ENCODE data around the gene KIAA0513. TPM values are rescaled to one million over a fixed set of nuclear protein-coding genes. Genes with fewer than 3 reads are reported as not detected.

Gene KIAA0513
- polyA plus RNA-seq, 1 donor (not counting 4 experiments of a cell fraction or from before 2014, with no cell fraction given) = 3.3 TPM

- FAIRE-seq (no peak), DNase-seq (ENCODE audit: low read depth, low spot score) (no peak)
- peak overlapping the region; percentile 96 for H2AFZ ChIP-seq (ENCODE audit: control insufficient read depth, low read length)
- peaks cover 12% of the 10 kb centered on the region for H3K4me1 ChIP-seq (ENCODE audit: control insufficient read depth, extremely low read depth, insufficient read depth, low read length)
- dilution Hi-C loops (cut with MboI; ENCODE audit: extremely low pct_ligation_motif_present, low sequenced_read_pairs) = no loop called here
- no peaks in the 10 kb centered on the region for H3K9me1 ChIP-seq (ENCODE audit: control insufficient read depth, extremely low read depth, insufficient read depth, low read length)
- peaks cover 0 to 2% of the 10 kb centered on the region in 2 experiments for H3K36me3 ChIP-seq (ENCODE audit: control insufficient read depth in 2 of 2, extremely low read depth in 1 of 2, insufficient read depth in 2 of 2, low read length in 2 of 2)
- TF ChIP-seq EZH2 (IDR thresholded peaks at IDR 0.05; ENCODE audit: low read length) (no peak), CTCF (optimal IDR thresholded peaks at IDR 0.05 in 1 of 3, IDR thresholded peaks at IDR 0.05 in 1 of 3, conservative IDR thresholded peaks at IDR 0.05 in 1 of 3; ENCODE audit: extremely low read depth in 1 of 3, insufficient read depth in 2 of 3, low read length in 3 of 3) (no peak)
- H3K9ac ChIP-seq (ENCODE audit: control insufficient read depth, extremely low read depth, insufficient read depth, low read length) = peak overlapping the region; percentile 91
- H4K20me1 ChIP-seq (ENCODE audit: control insufficient read depth, extremely low read depth, insufficient read depth, low read length) = no peaks in the 10 kb centered on the region
- H3K9me3 ChIP-seq (ENCODE audit: control insufficient read depth, low read depth, low read length) = no peaks in the 10 kb centered on the region
- peak overlapping the region; percentile 77 for H3K4me2 ChIP-seq (ENCODE audit: control insufficient read depth, extremely low read depth, insufficient read depth, low read depth, low read length)
- H3K79me2 ChIP-seq (ENCODE audit: control insufficient read depth, insufficient read depth, low read length) = peaks cover 42% of the 10 kb centered on the region
- H3K27ac ChIP-seq (ENCODE audit: control insufficient read depth, insufficient read depth, low read length) = peak overlapping the region; percentile 92
- no peaks in the 10 kb centered on the region for H3K27me3 ChIP-seq (ENCODE audit: control insufficient read depth, extremely low read depth, insufficient read depth, low read length)
- peak overlapping the region; percentile 85 to 98 (median 91) for H3K4me3 ChIP-seq (ENCODE audit: control insufficient read depth in 2 of 3, extremely low read depth in 1 of 3, insufficient read depth in 2 of 3, low read depth in 1 of 3, low read length in 3 of 3)
Measured at GRCh38 chr16:85011846-85012284, 15.7 kb upstream of the KIAA0513 start.

GRCh38 chr16:85014311-85014710 lies 13.3 kb upstream of the KIAA0513 start:
- Histone ChIP-seq H3K9ac (ENCODE audit: control insufficient read depth, extremely low read depth, insufficient read depth, low read length) (no peak overlapping the region), H3K4me3 (ENCODE audit: control insufficient read depth in 2 of 3, extremely low read depth in 1 of 3, insufficient read depth in 2 of 3, low read depth in 1 of 3, low read length in 3 of 3) (no peak overlapping the region), H3K9me1 (ENCODE audit: control insufficient read depth, extremely low read depth, insufficient read depth, low read length) (no peaks in the 10 kb centered on the region), H3K36me3 (ENCODE audit: control insufficient read depth in 2 of 2, extremely low read depth in 1 of 2, insufficient read depth in 2 of 2, low read length in 2 of 2) (no peaks in the 10 kb centered on the region), H3K4me1 (ENCODE audit: control insufficient read depth, extremely low read depth, insufficient read depth, low read length) (peaks cover 6% of the 10 kb centered on the region), H4K20me1 (ENCODE audit: control insufficient read depth, extremely low read depth, insufficient read depth, low read length) (no peaks in the 10 kb centered on the region), H3K79me2 (ENCODE audit: control insufficient read depth, insufficient read depth, low read length) (peaks cover 17% of the 10 kb centered on the region), H3K9me3 (ENCODE audit: control insufficient read depth, low read depth, low read length) (no peaks in the 10 kb centered on the region), H3K27me3 (ENCODE audit: control insufficient read depth, extremely low read depth, insufficient read depth, low read length) (no peaks in the 10 kb centered on the region), H3K27ac (ENCODE audit: control insufficient read depth, insufficient read depth, low read length) (no peak overlapping the region), H2AFZ (ENCODE audit: control insufficient read depth, low read length) (no peak overlapping the region), H3K4me2 (ENCODE audit: control insufficient read depth, extremely low read depth, insufficient read depth, low read depth, low read length) (no peak overlapping the region)
- no peak for FAIRE-seq
- DNase-seq (ENCODE audit: low read depth, low spot score) = no peak
- dilution Hi-C loops (cut with MboI; ENCODE audit: extremely low pct_ligation_motif_present, low sequenced_read_pairs) = no loop called here
- no peak for TF ChIP-seq EZH2 (IDR thresholded peaks at IDR 0.05; ENCODE audit: low read length)
